ENCODE data around the gene BCHE. TPM values are rescaled to one million over a fixed set of nuclear protein-coding genes. Genes with fewer than 3 reads are reported as not detected.

Gene BCHE
- total and polyA plus RNA-seq, 2 experiments from 2014 or later, result 4.1 to 9.5 TPM

GRCh38 chr3:165725296-165725695, 111.9 kb downstream of the BCHE start:
- no peaks in the 10 kb centered on the region for H3K36me3 ChIP-seq (replicated peaks; ENCODE audit: insufficient read depth, low read depth)
- H3K4me2 ChIP-seq, result no peak overlapping the region
- no peak overlapping the region for H3K27ac ChIP-seq
- no peak overlapping the region for H3K4me3 ChIP-seq
- no peaks in the 10 kb centered on the region for H4K20me1 ChIP-seq (ENCODE audit: insufficient read depth, poor library complexity, severe bottlenecking)
- no peak for DNase-seq (ENCODE audit: low spot score)
- no peaks in the 10 kb centered on the region for H3K4me1 ChIP-seq (ENCODE audit: insufficient read depth)
- 71% methylated on average over 1 of the region's 2 CpGs for WGBS (ENCODE audit: low lambda C conversion rate, missing lambda C conversion rate)
- H2AFZ ChIP-seq, result no peak overlapping the region
- no peaks in the 10 kb centered on the region for H3K27me3 ChIP-seq
- H3K79me2 ChIP-seq, result no peaks in the 10 kb centered on the region
- TF ChIP-seq EZH2phosphoT487 (IDR thresholded peaks at IDR 0.05; ENCODE audit: low read depth, severe bottlenecking, unreplicated experiment), result no peak
- no peak for TF ChIP-seq EZH2 (IDR thresholded peaks at IDR 0.05; ENCODE audit: borderline replicate concordance)
- TF ChIP-seq CTCF (IDR thresholded peaks at IDR 0.05; ENCODE audit: poor library complexity), result no peak
- H3K9me3 ChIP-seq (ENCODE audit: low read depth), result no peaks in the 10 kb centered on the region
- H3K9me2 ChIP-seq (replicated peaks; ENCODE audit: insufficient read depth), result no peaks in the 10 kb centered on the region

Measured in hepatocyte (in vitro differentiated cells).